A673 (cell line): ENCODE data around the gene KLHL17. TPM values are rescaled to one million over a fixed set of nuclear protein-coding genes. Genes with fewer than 3 reads are reported as not detected.

ENCODE experiments used
- BruUV-seq: library from RNA; stranded (reverse); fragments of 400-500 nt; replicated peaks from 2 replicates; lab custom pipeline; 2021; lab: Mats Ljungman, UMichigan
- CTCF ChIA-PET: fragments of 300-600 bp; sonication (Branson Sonifier 250); formaldehyde crosslinking; loops from one replicate; lab custom pipeline; 2022; ENCODE audit warnings: antibody characterized with exemption; lab: Charles Lee
- POLR2A ChIA-PET: fragments of 300-600 bp; sonication (Branson Sonifier 250); formaldehyde crosslinking; loops from one replicate; lab custom pipeline; 2022; ENCODE audit warnings: antibody characterized with exemption; ENCODE audit not compliant: low non-redundant PET; lab: Charles Lee
- DNase-seq: peaks from one replicate; pipeline ENCODE4 v3.0.0-alpha.2; 2015; ENCODE audit warnings: low spot score
- H3K27ac ChIP-seq: fragments of 200-600 bp; sonication (generic); 2 replicates; pipeline ENCODE4 v1.5.1; 2016; ENCODE audit warnings: mixed run types, low read depth, mild to moderate bottlenecking, mixed read lengths, antibody characterized with exemption, low read length; ENCODE audit not compliant: poor library complexity, severe bottlenecking
- H3K27me3 ChIP-seq: fragments of 200-600 bp; sonication (generic); replicated peaks from 2 replicates; pipeline ENCODE4 v1.6.1; 2017; ENCODE audit warnings: mixed run types, low read depth, mild to moderate bottlenecking, mixed read lengths, antibody characterized with exemption, low read length; ENCODE audit not compliant: insufficient read depth, poor library complexity
- H3K36me3 ChIP-seq: fragments of 200-600 bp; sonication (generic); 2 replicates; pipeline ENCODE4 v1.6.1; 2016; ENCODE audit warnings: mixed run types, mild to moderate bottlenecking, mixed read lengths, antibody characterized with exemption, low read length; ENCODE audit not compliant: insufficient read depth, poor library complexity, severe bottlenecking
- H3K4me1 ChIP-seq: fragments of 200-600 bp; sonication (generic); 2 replicates; pipeline ENCODE4 v1.6.1; 2017; ENCODE audit warnings: mixed run types, mild to moderate bottlenecking, mixed read lengths, antibody characterized with exemption, low read length; ENCODE audit not compliant: insufficient read depth, poor library complexity, severe bottlenecking
- H3K4me3 ChIP-seq: fragments of 200-600 bp; sonication (generic); 2 replicates; pipeline ENCODE4 v1.5.1; 2016; ENCODE audit warnings: low read depth, mixed run types, mild to moderate bottlenecking, mixed read lengths, low read length; ENCODE audit not compliant: poor library complexity, severe bottlenecking
- H3K9me3 ChIP-seq: fragments of 200-600 bp; sonication (generic); 2 replicates; pipeline ENCODE4 v1.6.1; 2016; ENCODE audit warnings: mixed run types, low read depth, mild to moderate bottlenecking, mixed read lengths, antibody characterized with exemption, low read length; ENCODE audit not compliant: poor library complexity, severe bottlenecking
- CTCF ChIP-seq: fragments of 300-800, 200-600 bp; sonication (generic); conservative IDR thresholded peaks from 2 replicates; pipeline ENCODE4 v1.5.1; 2017; ENCODE audit warnings: low read depth, mild to moderate bottlenecking, antibody characterized with exemption, low read length, moderate library complexity, mixed read lengths
- EZH2 ChIP-seq: fragments of 200-600 bp; sonication (generic); IDR thresholded peaks from 2 replicates; pipeline ENCODE4 v1.6.1; 2017; ENCODE audit warnings: borderline replicate concordance, low read depth, mild to moderate bottlenecking, mixed read lengths, antibody characterized with exemption, low read length; ENCODE audit not compliant: poor library complexity, severe bottlenecking
- intact Hi-C: fragments of 100-400 bp; cut with micrococcal nuclease; formaldehyde crosslinking; loops from one replicate; pipeline ENCODE4 v1.10.0; 2022; ENCODE audit not compliant: unreplicated experiment
- total RNA-seq: library from RNA; stranded (reverse); gene quantifications from 2 replicates; pipeline ENCODE4 v1.2.3, GENCODE V29; 2021

Gene KLHL17
- total RNA-seq, 1 experiment from 2014 or later: 43.3 TPM

GRCh38 chr1:942411-942821 is 18.0 kb upstream of the KLHL17 start:
- H3K36me3 ChIP-seq: peaks cover 24% of the 10 kb centered on the region
- H3K4me3 ChIP-seq: peak overlapping the region; percentile 45
- peak overlapping the region; percentile 59 for H3K27ac ChIP-seq
- no peaks in the 10 kb centered on the region for H3K9me3 ChIP-seq
- DNase-seq: peak; percentile 64
- ChIA-PET CTCF (interaction anchor here (0.6 kb wide), 1 partner anchor 57 kb away, joined by 5 read pairs; the partner anchor contains the start of gene HES4), POLR2A (interaction anchor here (0.7 kb wide), 1 partner anchor 57 kb away, joined by 6 read pairs; the partner anchor contains the start of gene HES4)
- peaks cover 73% of the 10 kb centered on the region for H3K4me1 ChIP-seq
- TF ChIP-seq EZH2: no peak
- TF ChIP-seq CTCF: no peak
- no TSS peak for BruUV-seq
- no peaks in the 10 kb centered on the region for H3K27me3 ChIP-seq
- intact Hi-C loops: no loop called here

- POLR2A ChIA-PET: interaction anchor here (0.6 to 0.7 kb wide), 2 partner anchors 9 to 57 kb away, joined by 6 to 8 read pairs; partner anchors contain the start of gene HES4
- H3K27ac ChIP-seq: peak overlapping the region; percentile 59
- peak overlapping the region; percentile 45 for H3K4me3 ChIP-seq
These were observed 17.4 kb upstream of the KLHL17 start for GRCh38 chr1:942864-943533.

More at GRCh38 chr1:942864-943533, 17.4 kb upstream of the KLHL17 start:
- H3K9me3 ChIP-seq: no peaks in the 10 kb centered on the region
- intact Hi-C loops: no loop called here
- no peaks in the 10 kb centered on the region for H3K27me3 ChIP-seq
- TF ChIP-seq CTCF: no peak
- TF ChIP-seq EZH2: no peak
- CTCF ChIA-PET: no interaction called here
- peaks cover 72% of the 10 kb centered on the region for H3K4me1 ChIP-seq
- peak; percentile 80 for DNase-seq
- peaks cover 28% of the 10 kb centered on the region for H3K36me3 ChIP-seq
- no TSS peak for BruUV-seq
